ENCODE data around the gene BARX2.

BARX2 gene

DNA sequence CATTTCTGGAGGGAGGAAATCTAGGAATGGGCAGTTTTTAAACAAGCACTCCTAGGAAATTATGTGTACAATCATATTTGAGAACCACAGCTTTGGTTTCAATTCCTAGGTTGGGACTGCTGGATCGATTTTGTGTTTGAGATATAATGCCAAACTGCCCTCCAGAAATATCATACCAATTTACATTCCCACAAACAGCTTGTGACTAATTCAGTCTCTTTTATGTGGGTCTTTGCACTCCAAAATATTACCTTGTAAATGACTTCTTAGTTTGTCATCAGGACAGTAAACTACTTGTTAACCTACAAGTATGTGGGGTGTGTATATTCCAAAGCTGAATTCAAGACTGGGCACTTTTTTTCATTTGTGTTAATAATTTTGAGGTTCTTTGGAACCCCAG is 9.8 kb upstream of the BARX2 start:
- ATAC-seq (ENCODE audit: low read depth) (no peak), DNase-seq (ENCODE audit: low spot score in 2 of 2) (no peak)
- no peaks in the 10 kb centered on the region for H3K4me1 Mint-ChIP-seq
- no peaks in the 10 kb centered on the region for H3K36me3 Mint-ChIP-seq
- no peaks in the 10 kb centered on the region for H3K9me3 Mint-ChIP-seq
- H3K27me3 Mint-ChIP-seq: peaks cover 11% of the 10 kb centered on the region
- H3K4me3 Mint-ChIP-seq: no peak overlapping the region
- no peak overlapping the region for H3K27ac Mint-ChIP-seq

DNA sequence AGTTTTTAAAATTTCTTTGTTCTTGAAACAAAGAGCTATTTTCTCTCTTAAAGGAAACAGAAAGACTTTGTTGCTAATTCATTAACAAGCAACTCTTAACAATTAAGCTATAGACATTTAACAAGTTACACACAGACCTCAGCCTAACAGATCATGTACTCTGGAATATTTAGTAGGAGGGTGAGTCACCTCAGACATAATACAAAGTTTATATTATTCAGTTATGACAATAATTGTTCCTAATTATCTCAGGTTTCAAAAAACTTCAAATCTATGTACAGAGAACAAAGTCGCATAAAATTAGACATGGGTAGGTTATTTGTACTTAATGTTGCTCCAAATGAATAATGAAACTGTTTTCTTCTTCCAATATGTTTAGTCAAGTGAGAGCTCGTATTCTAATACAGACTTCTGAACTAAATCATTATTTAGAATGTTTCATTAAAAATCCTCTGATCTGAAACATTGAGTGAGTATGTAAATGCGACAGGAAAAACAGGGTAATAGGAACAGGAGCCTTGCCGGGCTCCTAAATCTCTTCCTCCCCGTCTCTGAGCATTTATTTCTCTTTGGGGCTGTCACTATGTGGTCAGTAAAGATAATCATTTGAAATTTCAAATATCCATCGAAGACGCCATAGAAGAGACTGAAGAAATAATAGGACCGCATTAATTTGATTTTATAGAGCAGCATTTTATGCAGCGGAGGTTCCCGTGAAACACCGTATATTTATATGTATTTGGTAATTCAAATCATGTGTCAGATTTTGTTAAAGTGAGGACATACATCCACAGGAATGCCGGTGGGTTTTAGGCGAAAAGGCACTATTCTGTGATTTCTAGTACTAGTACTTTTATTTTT is 8.7 kb upstream of the BARX2 start:
- peaks cover 1% of the 10 kb centered on the region for H3K4me1 Mint-ChIP-seq
- H3K27me3 Mint-ChIP-seq: peaks cover 13% of the 10 kb centered on the region
- H3K36me3 Mint-ChIP-seq: no peaks in the 10 kb centered on the region
- H3K9me3 Mint-ChIP-seq: no peaks in the 10 kb centered on the region
- ATAC-seq (ENCODE audit: low read depth) (no peak), DNase-seq (ENCODE audit: low spot score in 2 of 2) (no peak)
- no peak overlapping the region for H3K27ac Mint-ChIP-seq
- H3K4me3 Mint-ChIP-seq: no peak overlapping the region

DNA sequence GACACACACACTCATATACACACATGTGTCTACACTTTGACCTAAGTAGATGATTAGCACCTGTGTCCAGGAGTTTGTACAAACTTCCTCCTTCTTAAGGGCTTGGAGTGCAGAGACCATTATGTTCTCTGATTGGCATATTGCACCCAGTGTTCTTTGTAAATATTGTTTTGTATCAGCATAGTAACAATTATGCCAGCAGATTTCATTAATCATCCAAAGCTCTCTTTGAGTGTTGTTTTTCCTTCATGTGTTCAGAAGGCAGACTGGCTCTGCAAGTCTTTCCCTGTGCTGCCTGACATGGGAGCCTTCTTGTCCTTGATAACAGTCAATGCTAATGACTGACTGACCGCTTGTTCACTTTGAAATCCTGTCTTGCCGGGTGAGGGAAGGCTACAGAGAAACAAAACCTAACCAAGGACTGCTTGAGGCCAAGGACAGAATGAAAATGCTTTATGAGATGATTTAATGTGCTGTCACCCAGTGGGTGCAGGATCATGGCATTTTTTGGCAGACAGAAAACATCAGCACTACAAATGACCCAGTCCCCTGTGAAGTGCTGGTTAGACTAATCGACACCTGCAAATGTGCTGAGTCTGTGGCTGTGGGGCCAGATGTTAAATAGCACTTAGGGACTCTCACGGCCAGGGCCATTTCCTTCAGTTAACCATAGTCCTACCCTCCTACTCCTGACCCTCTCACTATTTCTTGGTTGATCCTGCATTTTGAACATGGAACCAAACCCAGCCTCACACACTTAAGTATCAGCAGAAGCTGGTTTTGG is 6.6 kb upstream of the BARX2 start:
- H3K4me1 Mint-ChIP-seq: peaks cover 8% of the 10 kb centered on the region
- ATAC-seq (ENCODE audit: low read depth): no peak

DNA sequence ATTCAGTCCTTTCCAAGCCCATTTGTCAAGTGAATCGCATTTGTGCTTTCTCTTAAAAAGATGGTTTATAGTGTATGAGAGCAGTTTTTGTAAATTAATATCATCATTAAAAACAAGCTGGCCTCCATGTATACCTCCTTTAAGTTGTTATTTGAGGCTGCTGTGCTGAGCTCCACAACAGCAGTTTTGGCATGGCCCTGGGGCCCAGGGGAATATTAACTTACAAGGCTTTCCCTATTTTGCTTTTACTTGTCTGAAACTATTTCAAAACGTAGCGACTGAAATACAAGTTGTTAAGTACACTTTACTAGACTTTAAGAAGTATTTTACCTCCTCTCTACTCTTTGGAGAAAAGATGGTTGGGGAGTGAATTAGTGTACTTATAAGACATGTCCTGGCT is 4.9 kb upstream of the BARX2 start:
- no peaks in the 10 kb centered on the region for H3K36me3 Mint-ChIP-seq
- H3K27ac Mint-ChIP-seq: no peak overlapping the region
- peaks cover 28% of the 10 kb centered on the region for H3K27me3 Mint-ChIP-seq
- no peaks in the 10 kb centered on the region for H3K9me3 Mint-ChIP-seq
- peaks cover 8% of the 10 kb centered on the region for H3K4me1 Mint-ChIP-seq
- no peak for DNase-seq (ENCODE audit: low spot score in 2 of 2)
- no peak overlapping the region for H3K4me3 Mint-ChIP-seq
- no peak for ATAC-seq (ENCODE audit: low read depth)

More for the DNA sequence above, 6.6 kb upstream of the BARX2 start:
- no peak for DNase-seq (ENCODE audit: low spot score in 2 of 2)
- Mint-ChIP-seq H3K27ac (no peak overlapping the region), H3K9me3 (no peaks in the 10 kb centered on the region), H3K36me3 (no peaks in the 10 kb centered on the region), H3K27me3 (peaks cover 23% of the 10 kb centered on the region), H3K4me3 (no peak overlapping the region)

DNA sequence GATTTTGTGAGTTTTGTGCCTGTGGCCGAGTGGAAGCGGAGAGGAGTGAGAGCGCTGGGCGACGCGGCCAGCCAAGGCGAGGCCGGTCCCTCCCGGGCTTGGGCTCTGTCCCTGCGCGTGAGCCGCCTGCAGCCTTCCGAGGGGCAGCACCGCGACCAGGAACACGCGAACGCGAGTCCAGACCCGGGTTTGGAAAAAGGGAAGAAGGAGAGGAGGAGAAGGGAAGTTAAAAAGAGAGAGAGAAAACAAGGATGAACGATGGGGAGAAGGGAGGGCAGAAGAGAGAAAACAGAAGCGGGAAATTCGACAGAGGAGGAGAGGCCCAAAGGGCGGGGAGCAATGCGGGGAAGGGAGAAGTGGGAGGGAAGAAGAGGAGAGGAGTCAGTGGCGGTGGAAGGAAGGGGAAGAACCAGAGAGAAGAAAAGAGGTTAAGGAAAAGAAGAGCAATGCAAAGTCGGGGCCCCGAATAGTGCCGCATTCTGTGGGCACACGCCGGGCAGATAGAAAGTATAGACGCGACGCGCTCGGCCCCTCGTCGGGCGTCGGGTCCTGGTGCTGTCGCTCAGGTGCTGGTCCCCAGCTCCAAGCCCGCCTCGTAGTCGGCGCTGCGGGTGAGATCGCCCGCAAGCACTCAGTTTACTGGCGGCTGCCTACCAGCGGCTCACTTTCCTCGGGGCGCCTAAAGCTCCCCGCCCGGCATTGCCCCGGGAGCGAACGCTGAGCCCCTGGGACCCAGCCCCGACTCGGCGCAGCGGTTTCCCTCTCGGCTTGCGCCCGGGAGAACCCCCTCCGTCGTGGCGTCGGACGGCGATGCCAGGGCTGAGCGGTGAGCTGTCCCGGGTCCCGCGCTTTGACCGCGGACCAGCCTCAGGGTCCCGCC is 2.8 kb upstream of the BARX2 start:
- DNase-seq (ENCODE audit: low spot score in 2 of 2) (no peak), ATAC-seq (ENCODE audit: low read depth) (no peak)
- Mint-ChIP-seq H3K36me3 (no peaks in the 10 kb centered on the region), H3K27me3 (peaks cover 33% of the 10 kb centered on the region), H3K9me3 (no peaks in the 10 kb centered on the region), H3K4me1 (peaks cover 8% of the 10 kb centered on the region), H3K4me3 (peak overlapping the region; percentile 30), H3K27ac (no peak overlapping the region)

DNA sequence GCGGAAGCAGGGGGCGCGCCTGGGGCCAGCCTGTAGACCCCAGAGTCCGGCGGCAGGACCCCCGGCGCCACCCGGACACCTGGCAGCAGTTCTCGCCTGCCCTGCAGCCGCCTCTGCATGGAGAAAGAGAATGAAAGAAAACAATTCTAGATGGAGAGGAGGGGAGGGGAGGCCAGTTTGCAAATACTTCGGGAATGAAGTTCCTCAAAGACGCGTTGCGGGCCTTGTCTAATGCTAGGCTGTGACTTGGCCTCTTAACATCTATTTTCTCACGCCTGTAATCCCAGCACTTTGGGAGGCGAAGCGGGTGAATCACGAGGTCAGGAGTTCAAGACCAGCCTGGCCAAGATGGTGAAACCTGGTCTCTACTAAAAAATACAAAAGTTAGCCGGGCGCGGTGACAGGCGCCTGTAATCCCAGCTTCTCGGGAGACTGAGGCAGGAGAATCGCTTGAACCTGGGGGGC is 2.1 kb upstream of the BARX2 start:
- no peaks in the 10 kb centered on the region for H3K9me3 Mint-ChIP-seq
- DNase-seq (ENCODE audit: low spot score in 2 of 2): no peak
- H3K36me3 Mint-ChIP-seq: no peaks in the 10 kb centered on the region
- no peak for ATAC-seq (ENCODE audit: low read depth)
- H3K4me3 Mint-ChIP-seq: no peak overlapping the region
- peaks cover 31% of the 10 kb centered on the region for H3K27me3 Mint-ChIP-seq
- peaks cover 8% of the 10 kb centered on the region for H3K4me1 Mint-ChIP-seq
- no peak overlapping the region for H3K27ac Mint-ChIP-seq

DNA sequence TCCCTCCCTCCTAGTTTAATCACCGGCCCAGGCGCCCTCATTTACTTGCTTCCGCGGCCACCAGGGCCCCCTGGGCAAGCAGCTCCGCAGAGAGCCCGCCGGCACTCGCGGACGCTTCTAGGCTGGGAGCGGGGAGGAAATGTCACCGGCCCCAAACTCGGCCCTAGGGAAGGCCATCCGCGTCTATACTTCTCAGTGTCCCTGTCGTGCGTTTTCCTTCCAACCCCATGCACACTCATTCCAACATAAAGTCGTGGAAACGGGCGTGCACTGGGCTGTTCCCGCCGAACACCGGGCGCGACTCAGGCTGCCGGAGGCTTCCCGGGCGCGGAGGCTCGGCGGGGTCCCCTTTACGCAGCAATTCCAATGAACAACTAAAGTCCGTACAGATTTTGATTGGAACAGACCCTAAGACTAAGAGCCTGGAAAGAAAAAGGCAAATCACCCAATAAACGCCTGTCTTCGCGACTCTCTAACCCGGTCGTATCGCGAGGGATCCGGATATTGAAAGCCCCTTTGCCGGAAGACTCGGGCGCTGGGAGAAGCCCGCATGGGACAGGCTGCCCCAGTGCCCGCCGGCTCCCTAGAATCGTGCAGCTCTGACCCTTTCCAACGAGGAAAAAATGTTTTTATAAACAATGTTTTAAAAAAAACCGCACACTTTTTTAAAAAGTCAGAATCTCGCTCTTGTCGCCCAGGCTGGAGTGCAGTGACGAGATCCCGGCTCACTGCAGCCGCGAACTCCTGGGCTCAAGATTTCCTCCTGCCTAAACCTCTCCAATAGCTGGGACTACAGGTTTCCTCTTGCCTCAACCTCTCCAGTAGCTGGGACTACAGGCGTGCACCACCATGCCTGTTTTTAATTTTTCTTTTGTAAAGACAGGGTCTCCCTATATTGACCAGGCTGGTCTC is 1.3 kb upstream of the BARX2 start:
- ATAC-seq (ENCODE audit: low read depth) (no peak), DNase-seq (ENCODE audit: low spot score in 2 of 2) (no peak)
- peaks cover 8% of the 10 kb centered on the region for H3K4me1 Mint-ChIP-seq
- H3K27me3 Mint-ChIP-seq: peaks cover 27% of the 10 kb centered on the region
- H3K4me3 Mint-ChIP-seq: no peak overlapping the region
- no peaks in the 10 kb centered on the region for H3K36me3 Mint-ChIP-seq
- H3K27ac Mint-ChIP-seq: no peak overlapping the region
- H3K9me3 Mint-ChIP-seq: no peaks in the 10 kb centered on the region

DNA sequence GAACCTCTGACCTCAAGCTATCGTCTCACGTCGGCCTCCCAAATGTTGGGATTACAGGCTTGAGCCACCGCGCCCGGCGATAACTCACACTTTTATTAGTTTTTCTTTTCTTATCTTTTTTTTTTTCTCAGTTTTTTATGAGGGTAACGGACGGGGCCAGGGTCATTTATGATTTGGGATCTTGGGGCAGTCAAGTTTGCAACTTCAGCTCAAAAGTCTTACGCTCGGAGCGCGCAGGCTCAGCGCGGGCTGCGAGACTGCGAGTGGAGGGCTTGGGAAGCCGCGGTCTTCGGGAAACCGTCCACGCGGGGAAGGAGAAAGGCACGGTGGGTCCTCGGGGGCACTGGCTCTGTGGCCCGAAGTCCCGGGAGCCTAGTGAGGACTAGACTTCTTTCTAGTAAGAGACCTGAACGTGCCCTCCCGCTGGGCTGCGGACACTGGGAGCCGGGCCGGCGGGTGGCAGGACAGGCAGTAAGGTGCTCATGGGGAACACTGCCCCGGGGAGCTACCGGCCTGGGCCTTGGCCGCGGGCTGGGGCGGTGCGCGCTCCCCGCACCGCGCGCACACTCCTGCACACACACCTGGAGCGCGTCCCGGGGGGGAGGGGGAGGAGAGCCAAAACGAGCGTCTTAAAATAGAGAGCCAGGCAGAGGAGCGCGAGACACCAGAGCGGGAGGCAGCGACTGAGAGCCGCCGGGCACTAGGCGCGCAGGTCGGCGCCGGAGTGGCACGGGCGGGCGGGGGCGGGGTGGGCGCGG is 476 bp upstream of the BARX2 start:
- Mint-ChIP-seq H3K27ac (no peak overlapping the region), H3K4me3 (no peak overlapping the region), H3K36me3 (no peaks in the 10 kb centered on the region), H3K4me1 (peaks cover 8% of the 10 kb centered on the region), H3K27me3 (peaks cover 27% of the 10 kb centered on the region), H3K9me3 (no peaks in the 10 kb centered on the region)
- DNase-seq (ENCODE audit: low spot score in 2 of 2) (no peak), ATAC-seq (ENCODE audit: low read depth) (no peak)

DNA sequence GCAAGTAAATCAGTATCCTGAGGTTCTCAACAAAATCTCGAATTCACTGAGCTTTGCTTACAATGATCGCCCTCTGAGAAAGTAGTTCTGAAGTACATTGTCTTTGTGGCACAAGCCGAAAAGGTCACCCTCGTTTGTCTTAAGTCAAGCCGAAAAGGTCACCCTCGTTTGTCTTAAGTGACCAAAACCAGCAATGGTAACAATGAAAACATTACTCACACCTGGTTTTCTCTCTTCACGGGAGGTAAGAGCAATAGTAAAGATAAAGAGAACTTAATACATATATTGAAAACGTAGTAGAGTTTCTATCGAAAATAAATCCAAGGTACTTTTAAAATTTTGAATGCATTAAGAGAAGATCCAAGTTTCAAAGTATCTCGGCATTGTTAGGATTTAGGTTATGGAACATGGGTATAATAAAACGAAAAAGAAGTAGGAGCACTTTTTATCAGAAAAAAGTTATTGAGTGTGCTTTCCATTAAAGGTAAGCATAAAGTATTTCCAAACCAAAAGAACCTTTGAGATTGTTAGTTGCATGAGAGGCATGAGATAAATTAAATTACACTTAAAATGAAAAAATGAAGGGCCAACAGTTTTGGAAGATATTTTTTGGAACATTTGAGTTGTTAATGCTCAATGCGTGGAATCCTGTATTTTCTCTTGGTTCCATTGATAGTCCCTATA is 1.2 kb downstream of the BARX2 start:
- H3K27me3 Mint-ChIP-seq: peaks cover 27% of the 10 kb centered on the region
- DNase-seq (ENCODE audit: low spot score in 2 of 2): no peak
- no peaks in the 10 kb centered on the region for H3K36me3 Mint-ChIP-seq
- H3K4me1 Mint-ChIP-seq: peaks cover 8% of the 10 kb centered on the region
- no peak overlapping the region for H3K27ac Mint-ChIP-seq
- no peaks in the 10 kb centered on the region for H3K9me3 Mint-ChIP-seq
- H3K4me3 Mint-ChIP-seq: no peak overlapping the region
- ATAC-seq (ENCODE audit: low read depth): no peak

DNA sequence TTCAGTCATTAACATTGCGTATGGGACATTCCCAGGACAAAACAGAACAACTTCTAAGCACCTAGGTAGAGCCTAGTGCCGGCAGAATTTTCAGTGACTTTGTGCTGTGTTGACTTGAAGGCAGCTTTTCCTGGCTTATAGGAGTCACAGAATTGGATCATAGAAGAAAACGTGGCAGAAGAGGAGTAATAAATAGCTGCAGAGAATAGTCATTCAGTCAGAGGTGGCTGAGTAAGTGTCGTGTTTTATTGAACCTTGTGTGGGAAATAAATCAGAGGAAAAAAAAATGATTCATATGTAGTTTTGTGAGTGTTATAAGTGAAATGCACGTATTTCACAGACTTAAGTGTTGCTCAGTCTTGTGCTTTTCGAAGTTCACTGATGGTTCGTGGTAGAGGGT is 2.1 kb downstream of the BARX2 start:
- H3K27me3 Mint-ChIP-seq: peaks cover 20% of the 10 kb centered on the region
- DNase-seq (ENCODE audit: low spot score in 2 of 2) (no peak), ATAC-seq (ENCODE audit: low read depth) (no peak)
- no peak overlapping the region for H3K4me3 Mint-ChIP-seq
- no peak overlapping the region for H3K27ac Mint-ChIP-seq
- H3K4me1 Mint-ChIP-seq: peaks cover 2% of the 10 kb centered on the region
- H3K9me3 Mint-ChIP-seq: no peaks in the 10 kb centered on the region
- no peaks in the 10 kb centered on the region for H3K36me3 Mint-ChIP-seq

DNA sequence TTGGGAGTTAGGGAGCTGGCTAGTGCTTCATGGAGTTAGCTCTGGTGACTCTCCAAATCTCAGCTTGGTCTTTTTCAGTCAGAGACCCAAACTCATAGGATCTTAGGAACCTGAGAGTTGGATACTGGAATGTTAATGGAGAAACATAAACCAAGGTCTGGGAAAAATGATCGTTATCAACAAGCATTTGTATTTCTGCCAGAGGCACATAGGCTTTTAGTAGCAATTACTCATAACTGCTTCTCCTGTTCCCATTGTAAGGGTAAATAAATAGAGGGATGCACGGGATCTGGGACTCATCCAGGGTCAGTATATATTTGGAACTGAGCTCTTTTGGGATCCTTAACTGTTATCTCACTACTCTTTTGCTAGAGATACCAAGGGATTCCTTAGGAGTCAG is 4.8 kb downstream of the BARX2 start:
- no peak overlapping the region for H3K27ac Mint-ChIP-seq
- H3K4me1 Mint-ChIP-seq: no peaks in the 10 kb centered on the region
- ATAC-seq (ENCODE audit: low read depth) (no peak), DNase-seq (ENCODE audit: low spot score in 2 of 2) (no peak)
- no peaks in the 10 kb centered on the region for H3K9me3 Mint-ChIP-seq
- peaks cover 11% of the 10 kb centered on the region for H3K27me3 Mint-ChIP-seq
- H3K36me3 Mint-ChIP-seq: no peaks in the 10 kb centered on the region
- H3K4me3 Mint-ChIP-seq: no peak overlapping the region

DNA sequence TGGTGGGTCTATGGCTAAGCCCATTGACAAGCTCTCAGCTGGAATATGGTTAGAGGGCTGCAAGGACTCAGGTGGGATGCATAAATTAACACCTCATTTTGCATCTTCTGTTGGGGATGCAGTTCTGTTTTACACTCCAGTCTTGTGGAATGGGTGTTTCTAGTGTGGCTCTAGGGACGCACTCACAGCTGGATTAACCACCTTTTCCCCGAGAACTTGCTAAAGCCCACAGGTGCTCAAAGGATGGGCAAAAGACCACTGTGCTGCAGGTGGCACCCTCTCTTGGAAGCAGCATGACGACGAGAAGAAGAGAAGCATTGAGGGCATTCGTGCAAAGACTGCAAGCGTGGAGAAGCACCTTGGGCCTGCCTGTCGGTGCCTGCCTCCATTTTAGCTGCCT is 6.9 kb downstream of the BARX2 start:
- Mint-ChIP-seq H3K27me3 (peaks cover 6% of the 10 kb centered on the region), H3K4me1 (no peaks in the 10 kb centered on the region), H3K27ac (no peak overlapping the region), H3K36me3 (no peaks in the 10 kb centered on the region), H3K4me3 (no peak overlapping the region), H3K9me3 (no peaks in the 10 kb centered on the region)
- ATAC-seq (ENCODE audit: low read depth) (no peak), DNase-seq (ENCODE audit: low spot score in 2 of 2) (no peak)

All from memory B cell (primary cell).